HepG2 (cell line): ENCODE data around the gene GMNN. TPM values are rescaled to one million over a fixed set of nuclear protein-coding genes. Genes with fewer than 3 reads are reported as not detected.
A peak's percentile ranks its signal among the peaks of the same experiment; 100 is the strongest.

Experiments
- ARNT ChIP-seq: fragments of 450-650 bp; IDR thresholded peaks from 2 replicates; pipeline ENCODE4 v1.6.1; 2017
- DPF2 ChIP-seq: sonication (generic); formaldehyde crosslinking; IDR thresholded peaks from 2 replicates; pipeline ENCODE4 v1.4.0; 2020; ENCODE audit warnings: mild to moderate bottlenecking, low read depth, missing genetic modification reagents, borderline replicate concordance
- ETV5 ChIP-seq: IDR thresholded peaks from 2 replicates; pipeline ENCODE4 v1.6.1; 2018; ENCODE audit warnings: missing biosample characterization, missing genetic modification reagents, inconsistent platforms, borderline replicate concordance
- FIP1L1 ChIP-seq: fragments of 200-400 bp; formaldehyde crosslinking; IDR thresholded peaks from 2 replicates; pipeline ENCODE4 v1.6.1; 2018; ENCODE audit warnings: low read depth, mild to moderate bottlenecking, low read length, moderate library complexity, borderline replicate concordance; ENCODE audit not compliant: insufficient read depth
- FOXK1 ChIP-seq: sonication (generic); formaldehyde crosslinking; IDR thresholded peaks from 2 replicates; pipeline ENCODE4 v1.4.0; 2020; ENCODE audit warnings: low read depth, missing genetic modification reagents, borderline replicate concordance
- FOXO1 ChIP-seq: sonication (generic); formaldehyde crosslinking; IDR thresholded peaks from 2 replicates; pipeline ENCODE4 v1.4.0; 2020; ENCODE audit warnings: missing genetic modification reagents
- GPN1 ChIP-seq: sonication (generic); formaldehyde crosslinking; IDR thresholded peaks from 2 replicates; pipeline ENCODE4 v1.5.1; 2020; ENCODE audit warnings: missing genetic modification reagents, borderline replicate concordance
- RBAK ChIP-seq: sonication (generic); formaldehyde crosslinking; IDR thresholded peaks from 2 replicates; pipeline ENCODE4 v1.5.1; 2020; ENCODE audit warnings: mild to moderate bottlenecking, missing genetic modification reagents
- XBP1 ChIP-seq: sonication (generic); formaldehyde crosslinking; IDR thresholded peaks from 2 replicates; pipeline ENCODE4 v1.5.0; 2020; ENCODE audit warnings: missing genetic modification reagents
- ZNF251 ChIP-seq: sonication (generic); formaldehyde crosslinking; IDR thresholded peaks from 2 replicates; pipeline ENCODE4 v1.9.0; 2021; ENCODE audit warnings: mild to moderate bottlenecking, missing genetic modification reagents
- ZNF256 ChIP-seq: sonication (generic); formaldehyde crosslinking; conservative IDR thresholded peaks from 2 replicates; pipeline ENCODE4 v1.4.0; 2020; ENCODE audit warnings: missing genetic modification reagents
- ZNF331 ChIP-seq: sonication (generic); formaldehyde crosslinking; IDR thresholded peaks from 2 replicates; pipeline ENCODE4 v1.4.0; 2020; ENCODE audit warnings: missing genetic modification reagents
- polyA plus RNA-seq, 8 experiments: library from polyadenylated mRNA; depleted of rRNA in 3 of 8; stranded (reverse) in 7 of 8; unstranded in 1 of 8; fragments of >200 nt; fragmentation: Illumina TruSeq in 4 of 8; extraction: Trizol in 4 of 8; gene quantifications; 2 replicates each; pipeline versions ENCODE4 v1.2.1 to v1.2.3, GENCODE V29; 2011 to 2016; ENCODE audit warnings: low read depth in 4 of 8, missing spikeins in 1 of 8, mixed read lengths in 1 of 8; ENCODE audit not compliant: insufficient read depth in 1 of 8
- total RNA-seq, 5 experiments: library from RNA; depleted of rRNA; stranded (reverse); fragments of >200 nt; fragmentation: Illumina TruSeq; extraction: Trizol; gene quantifications; 2 replicates each; pipeline ENCODE4 v1.2.3, GENCODE V29; 2016; ENCODE audit warnings: low read depth in 1 of 5
- TF ChIP-seq, protein P1 (sequence below): sonication (generic); formaldehyde crosslinking; IDR thresholded peaks from 2 replicates; pipeline ENCODE4 v1.4.0; 2020; ENCODE audit warnings: missing genetic modification reagents
- TF ChIP-seq, protein P2 (sequence below): sonication (generic); formaldehyde crosslinking; IDR thresholded peaks from 2 replicates; pipeline ENCODE4 v1.9.0; 2021; ENCODE audit warnings: missing genetic modification reagents, mild to moderate bottlenecking, borderline replicate concordance
- TF ChIP-seq, protein P3 (sequence below): sonication (generic); formaldehyde crosslinking; IDR thresholded peaks from 2 replicates; pipeline ENCODE4 v1.4.0; 2020; ENCODE audit warnings: missing genetic modification reagents, borderline replicate concordance
- TF ChIP-seq, protein P4 (sequence below): sonication (generic); formaldehyde crosslinking; IDR thresholded peaks from 2 replicates; pipeline ENCODE4 v1.5.0; 2020; ENCODE audit warnings: mild to moderate bottlenecking, missing genetic modification reagents
- TF ChIP-seq, protein P5 (sequence below): sonication (generic); formaldehyde crosslinking; IDR thresholded peaks from 2 replicates; pipeline ENCODE4 v1.4.0; 2020; ENCODE audit warnings: mild to moderate bottlenecking, missing genetic modification reagents

GMNN gene
- total and polyA plus RNA-seq, 2 of the 13 experiments (the other 11 are each of a cell fraction or from before 2014, with no cell fraction given), result 61.8 to 154 TPM

DNA sequence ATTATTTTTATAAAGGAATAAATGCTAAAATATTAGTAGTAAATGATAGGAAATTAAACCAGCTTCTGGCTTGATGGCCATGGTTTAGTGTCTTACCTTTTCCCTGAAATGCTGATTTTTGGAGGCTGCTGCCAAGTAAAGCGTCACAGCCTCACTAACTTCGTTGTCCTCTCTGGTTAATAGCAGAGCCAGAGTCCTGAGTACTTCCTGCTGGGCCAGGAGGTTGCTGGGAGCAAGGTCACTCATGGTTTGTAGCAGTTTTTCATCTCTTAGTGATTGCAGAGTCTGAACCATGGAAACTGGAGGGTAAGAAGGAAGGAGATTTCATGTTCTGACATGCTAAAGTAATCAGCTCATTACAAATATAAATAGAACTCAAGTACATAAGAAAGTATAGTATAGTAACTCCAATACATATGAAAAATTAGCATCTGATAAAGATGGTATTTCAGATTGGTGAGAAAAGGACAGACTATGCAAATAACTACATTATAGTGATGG, 50.4 kb downstream of the GMNN start (continued):
- TF ChIP-seq, protein P1, sequence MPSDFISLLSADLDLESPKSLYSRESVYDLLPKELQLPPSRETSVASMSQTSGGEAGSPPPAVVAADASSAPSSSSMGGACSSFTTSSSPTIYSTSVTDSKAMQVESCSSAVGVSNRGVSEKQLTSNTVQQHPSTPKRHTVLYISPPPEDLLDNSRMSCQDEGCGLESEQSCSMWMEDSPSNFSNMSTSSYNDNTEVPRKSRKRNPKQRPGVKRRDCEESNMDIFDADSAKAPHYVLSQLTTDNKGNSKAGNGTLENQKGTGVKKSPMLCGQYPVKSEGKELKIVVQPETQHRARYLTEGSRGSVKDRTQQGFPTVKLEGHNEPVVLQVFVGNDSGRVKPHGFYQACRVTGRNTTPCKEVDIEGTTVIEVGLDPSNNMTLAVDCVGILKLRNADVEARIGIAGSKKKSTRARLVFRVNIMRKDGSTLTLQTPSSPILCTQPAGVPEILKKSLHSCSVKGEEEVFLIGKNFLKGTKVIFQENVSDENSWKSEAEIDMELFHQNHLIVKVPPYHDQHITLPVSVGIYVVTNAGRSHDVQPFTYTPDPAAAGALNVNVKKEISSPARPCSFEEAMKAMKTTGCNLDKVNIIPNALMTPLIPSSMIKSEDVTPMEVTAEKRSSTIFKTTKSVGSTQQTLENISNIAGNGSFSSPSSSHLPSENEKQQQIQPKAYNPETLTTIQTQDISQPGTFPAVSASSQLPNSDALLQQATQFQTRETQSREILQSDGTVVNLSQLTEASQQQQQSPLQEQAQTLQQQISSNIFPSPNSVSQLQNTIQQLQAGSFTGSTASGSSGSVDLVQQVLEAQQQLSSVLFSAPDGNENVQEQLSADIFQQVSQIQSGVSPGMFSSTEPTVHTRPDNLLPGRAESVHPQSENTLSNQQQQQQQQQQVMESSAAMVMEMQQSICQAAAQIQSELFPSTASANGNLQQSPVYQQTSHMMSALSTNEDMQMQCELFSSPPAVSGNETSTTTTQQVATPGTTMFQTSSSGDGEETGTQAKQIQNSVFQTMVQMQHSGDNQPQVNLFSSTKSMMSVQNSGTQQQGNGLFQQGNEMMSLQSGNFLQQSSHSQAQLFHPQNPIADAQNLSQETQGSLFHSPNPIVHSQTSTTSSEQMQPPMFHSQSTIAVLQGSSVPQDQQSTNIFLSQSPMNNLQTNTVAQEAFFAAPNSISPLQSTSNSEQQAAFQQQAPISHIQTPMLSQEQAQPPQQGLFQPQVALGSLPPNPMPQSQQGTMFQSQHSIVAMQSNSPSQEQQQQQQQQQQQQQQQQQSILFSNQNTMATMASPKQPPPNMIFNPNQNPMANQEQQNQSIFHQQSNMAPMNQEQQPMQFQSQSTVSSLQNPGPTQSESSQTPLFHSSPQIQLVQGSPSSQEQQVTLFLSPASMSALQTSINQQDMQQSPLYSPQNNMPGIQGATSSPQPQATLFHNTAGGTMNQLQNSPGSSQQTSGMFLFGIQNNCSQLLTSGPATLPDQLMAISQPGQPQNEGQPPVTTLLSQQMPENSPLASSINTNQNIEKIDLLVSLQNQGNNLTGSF (CRISPR knock-in tag), result no peak
- no peak for TF ChIP-seq ZNF256
- peak; percentile 71; the same call in 1 of the 2 replicates for TF ChIP-seq ETV5 (CRISPR knock-in tag)
- TF ChIP-seq XBP1 (CRISPR knock-in tag), result no peak
- no peak for TF ChIP-seq FOXO1 (CRISPR knock-in tag)
- TF ChIP-seq FIP1L1, result no peak
- no peak for TF ChIP-seq DPF2 (CRISPR knock-in tag)
- 0 out of 2 replicates have a peak, but pooled peaks have one; percentile 29 for TF ChIP-seq ZNF331 (CRISPR knock-in tag)
- TF ChIP-seq, protein P2, sequence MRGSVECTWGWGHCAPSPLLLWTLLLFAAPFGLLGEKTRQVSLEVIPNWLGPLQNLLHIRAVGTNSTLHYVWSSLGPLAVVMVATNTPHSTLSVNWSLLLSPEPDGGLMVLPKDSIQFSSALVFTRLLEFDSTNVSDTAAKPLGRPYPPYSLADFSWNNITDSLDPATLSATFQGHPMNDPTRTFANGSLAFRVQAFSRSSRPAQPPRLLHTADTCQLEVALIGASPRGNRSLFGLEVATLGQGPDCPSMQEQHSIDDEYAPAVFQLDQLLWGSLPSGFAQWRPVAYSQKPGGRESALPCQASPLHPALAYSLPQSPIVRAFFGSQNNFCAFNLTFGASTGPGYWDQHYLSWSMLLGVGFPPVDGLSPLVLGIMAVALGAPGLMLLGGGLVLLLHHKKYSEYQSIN (CRISPR knock-in tag), result no peak
- TF ChIP-seq FOXK1 (CRISPR knock-in tag), result no peak
- TF ChIP-seq, protein P3, sequence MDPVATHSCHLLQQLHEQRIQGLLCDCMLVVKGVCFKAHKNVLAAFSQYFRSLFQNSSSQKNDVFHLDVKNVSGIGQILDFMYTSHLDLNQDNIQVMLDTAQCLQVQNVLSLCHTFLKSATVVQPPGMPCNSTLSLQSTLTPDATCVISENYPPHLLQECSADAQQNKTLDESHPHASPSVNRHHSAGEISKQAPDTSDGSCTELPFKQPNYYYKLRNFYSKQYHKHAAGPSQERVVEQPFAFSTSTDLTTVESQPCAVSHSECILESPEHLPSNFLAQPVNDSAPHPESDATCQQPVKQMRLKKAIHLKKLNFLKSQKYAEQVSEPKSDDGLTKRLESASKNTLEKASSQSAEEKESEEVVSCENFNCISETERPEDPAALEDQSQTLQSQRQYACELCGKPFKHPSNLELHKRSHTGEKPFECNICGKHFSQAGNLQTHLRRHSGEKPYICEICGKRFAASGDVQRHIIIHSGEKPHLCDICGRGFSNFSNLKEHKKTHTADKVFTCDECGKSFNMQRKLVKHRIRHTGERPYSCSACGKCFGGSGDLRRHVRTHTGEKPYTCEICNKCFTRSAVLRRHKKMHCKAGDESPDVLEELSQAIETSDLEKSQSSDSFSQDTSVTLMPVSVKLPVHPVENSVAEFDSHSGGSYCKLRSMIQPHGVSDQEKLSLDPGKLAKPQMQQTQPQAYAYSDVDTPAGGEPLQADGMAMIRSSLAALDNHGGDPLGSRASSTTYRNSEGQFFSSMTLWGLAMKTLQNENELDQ (CRISPR knock-in tag), result no peak
- no peak for TF ChIP-seq GPN1 (CRISPR knock-in tag)
- TF ChIP-seq, protein P4, sequence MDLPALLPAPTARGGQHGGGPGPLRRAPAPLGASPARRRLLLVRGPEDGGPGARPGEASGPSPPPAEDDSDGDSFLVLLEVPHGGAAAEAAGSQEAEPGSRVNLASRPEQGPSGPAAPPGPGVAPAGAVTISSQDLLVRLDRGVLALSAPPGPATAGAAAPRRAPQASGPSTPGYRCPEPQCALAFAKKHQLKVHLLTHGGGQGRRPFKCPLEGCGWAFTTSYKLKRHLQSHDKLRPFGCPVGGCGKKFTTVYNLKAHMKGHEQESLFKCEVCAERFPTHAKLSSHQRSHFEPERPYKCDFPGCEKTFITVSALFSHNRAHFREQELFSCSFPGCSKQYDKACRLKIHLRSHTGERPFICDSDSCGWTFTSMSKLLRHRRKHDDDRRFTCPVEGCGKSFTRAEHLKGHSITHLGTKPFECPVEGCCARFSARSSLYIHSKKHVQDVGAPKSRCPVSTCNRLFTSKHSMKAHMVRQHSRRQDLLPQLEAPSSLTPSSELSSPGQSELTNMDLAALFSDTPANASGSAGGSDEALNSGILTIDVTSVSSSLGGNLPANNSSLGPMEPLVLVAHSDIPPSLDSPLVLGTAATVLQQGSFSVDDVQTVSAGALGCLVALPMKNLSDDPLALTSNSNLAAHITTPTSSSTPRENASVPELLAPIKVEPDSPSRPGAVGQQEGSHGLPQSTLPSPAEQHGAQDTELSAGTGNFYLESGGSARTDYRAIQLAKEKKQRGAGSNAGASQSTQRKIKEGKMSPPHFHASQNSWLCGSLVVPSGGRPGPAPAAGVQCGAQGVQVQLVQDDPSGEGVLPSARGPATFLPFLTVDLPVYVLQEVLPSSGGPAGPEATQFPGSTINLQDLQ (CRISPR knock-in tag), result no peak
- no peak for TF ChIP-seq ZNF251 (CRISPR knock-in tag)
- TF ChIP-seq RBAK (CRISPR knock-in tag), result no peak
- TF ChIP-seq ARNT, result no peak
- TF ChIP-seq, protein P5, sequence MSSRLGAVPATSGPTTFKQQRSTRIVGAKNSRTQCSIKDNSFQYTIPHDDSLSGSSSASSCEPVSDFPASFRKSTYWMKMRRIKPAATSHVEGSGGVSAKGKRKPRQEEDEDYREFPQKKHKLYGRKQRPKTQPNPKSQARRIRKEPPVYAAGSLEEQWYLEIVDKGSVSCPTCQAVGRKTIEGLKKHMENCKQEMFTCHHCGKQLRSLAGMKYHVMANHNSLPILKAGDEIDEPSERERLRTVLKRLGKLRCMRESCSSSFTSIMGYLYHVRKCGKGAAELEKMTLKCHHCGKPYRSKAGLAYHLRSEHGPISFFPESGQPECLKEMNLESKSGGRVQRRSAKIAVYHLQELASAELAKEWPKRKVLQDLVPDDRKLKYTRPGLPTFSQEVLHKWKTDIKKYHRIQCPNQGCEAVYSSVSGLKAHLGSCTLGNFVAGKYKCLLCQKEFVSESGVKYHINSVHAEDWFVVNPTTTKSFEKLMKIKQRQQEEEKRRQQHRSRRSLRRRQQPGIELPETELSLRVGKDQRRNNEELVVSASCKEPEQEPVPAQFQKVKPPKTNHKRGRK (CRISPR knock-in tag), result no peak
